ENCODE results near the gene TPCN1. TPM values are rescaled to one million over a fixed set of nuclear protein-coding genes. Genes with fewer than 3 reads are reported as not detected.
"Not testable (repeated sequence)": the region's sequence is repeated elsewhere in the genome, so short reads cannot be mapped to it uniquely, and the experiment has no call there.

TPCN1 gene
- total RNA-seq, 1 donor from 2014 or later: 128 TPM

DNA sequence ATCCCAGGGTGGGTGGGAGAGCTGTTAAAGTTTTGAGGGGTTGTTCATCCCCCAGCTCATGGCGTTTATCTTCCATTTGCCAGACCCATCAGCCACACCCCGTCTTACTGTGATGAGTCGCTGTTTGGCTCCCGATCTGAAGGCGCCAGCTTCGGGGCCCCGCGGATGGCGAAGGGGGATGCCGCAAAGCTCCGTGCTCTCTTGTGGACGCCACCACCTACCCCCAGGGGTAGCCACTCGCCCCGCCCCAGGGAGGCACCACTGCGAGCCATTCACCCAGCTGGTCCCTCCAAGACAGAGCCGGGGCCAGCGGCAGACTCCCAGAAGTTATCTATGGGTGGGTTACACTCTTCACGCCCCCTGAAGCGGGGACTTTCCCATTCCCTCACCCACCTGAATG, 30.0 kb upstream of the TPCN1 start:
- DNase-seq (no peak), ATAC-seq (ENCODE audit: poor library complexity) (no peak)
- intact Hi-C loops (cut with DNase I): no loop called here

DNA sequence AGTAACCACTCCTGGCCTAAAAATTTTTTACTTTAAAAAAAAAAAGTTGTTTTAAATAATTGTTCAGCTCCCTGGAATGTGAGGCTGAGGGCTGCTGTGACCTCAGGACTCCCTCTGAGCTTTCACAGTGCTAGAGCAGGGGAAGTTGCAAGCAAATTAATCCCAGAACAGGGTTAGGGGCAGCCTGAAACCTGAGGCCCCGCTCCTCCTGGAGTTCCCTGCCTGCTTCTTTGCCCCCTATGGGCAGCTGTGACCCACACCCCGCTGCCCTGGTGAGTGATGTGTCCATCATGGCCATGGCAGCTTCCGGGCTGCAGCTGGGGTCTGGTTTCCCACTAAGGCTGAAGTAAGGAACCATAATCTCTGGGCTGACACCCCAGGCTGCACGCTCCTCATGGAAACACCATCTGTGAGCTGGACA, 26.3 kb upstream of the TPCN1 start:
- DNase-seq (no peak), ATAC-seq (ENCODE audit: poor library complexity) (no peak)
- intact Hi-C loops (cut with DNase I): loop anchor here (5.0 kb wide), 1 partner anchor 67 kb away; no protein-coding TSS in a partner anchor

DNA sequence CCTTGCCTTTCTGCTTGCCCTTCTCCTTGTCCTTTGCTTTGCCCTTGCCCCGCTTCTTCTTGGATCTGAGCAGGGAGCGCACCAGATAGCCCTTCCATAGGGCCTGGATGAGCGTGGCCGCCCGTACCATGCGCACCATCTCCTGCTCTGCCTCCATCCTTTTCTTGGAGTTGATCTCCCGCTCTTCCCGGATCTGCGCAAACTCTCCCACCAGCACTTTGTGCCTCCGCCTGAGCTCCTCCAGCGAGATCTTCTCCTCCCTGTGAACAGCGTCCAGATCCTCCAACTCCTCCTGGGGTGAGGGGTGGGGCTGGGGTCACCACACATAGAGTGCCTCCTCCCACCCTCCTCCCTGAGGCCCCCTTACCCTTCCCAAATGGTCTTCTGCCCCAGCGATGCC, 25.7 kb upstream of the TPCN1 start:
- DNase-seq (no peak), ATAC-seq (ENCODE audit: poor library complexity) (no peak)
- intact Hi-C loops (cut with DNase I): loop anchor here (5.0 kb wide), 1 partner anchor 67 kb away; no protein-coding TSS in a partner anchor

DNA sequence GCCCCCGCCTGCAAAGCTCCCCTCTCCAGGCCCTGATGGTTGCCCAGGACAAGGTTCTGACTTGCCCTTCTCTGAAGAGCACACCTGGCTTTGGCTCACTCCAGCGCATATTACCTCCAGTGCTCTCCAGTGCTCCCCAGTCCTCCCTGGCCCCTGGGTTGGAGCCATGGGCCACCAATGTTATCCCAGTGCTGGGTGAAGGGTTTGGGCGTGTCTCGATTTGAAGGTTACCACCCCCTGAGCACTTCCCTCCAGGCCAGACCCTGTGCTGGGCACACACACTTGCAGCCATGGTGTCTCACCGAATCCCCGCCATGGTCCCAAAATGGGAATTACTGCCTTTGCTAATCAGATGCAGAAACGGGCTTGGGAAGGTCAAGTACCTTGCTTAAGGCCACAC, 24.7 kb upstream of the TPCN1 start:
- ATAC-seq (ENCODE audit: poor library complexity) (peak; percentile 3), DNase-seq (no peak)
- intact Hi-C loops (cut with DNase I): loop anchor here (5.0 kb wide), 1 partner anchor 66 kb away; no protein-coding TSS in a partner anchor

DNA sequence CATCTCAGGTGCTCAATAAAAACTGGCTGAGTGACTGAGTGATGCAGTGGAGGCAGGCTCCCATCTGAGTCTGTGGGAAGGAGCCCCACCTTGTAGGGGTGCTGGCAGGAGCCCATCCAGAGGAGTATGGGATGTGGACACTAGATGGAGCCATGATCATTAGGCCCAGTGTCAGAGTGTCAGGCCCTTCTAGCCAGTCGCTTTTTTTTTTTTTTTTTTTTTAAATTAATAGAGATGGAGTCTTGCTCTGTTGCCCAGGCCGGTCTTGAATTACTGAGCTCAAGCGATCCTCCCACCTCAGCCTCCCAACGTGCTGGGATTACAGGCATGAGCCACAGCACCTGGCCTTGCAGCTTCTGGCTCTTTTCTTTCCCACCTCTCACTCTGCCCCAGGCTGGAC, 24.3 kb upstream of the TPCN1 start:
- intact Hi-C loops (cut with DNase I): loop anchor here (5.0 kb wide), 1 partner anchor 65 kb away; no protein-coding TSS in a partner anchor
- peak; percentile 71 for DNase-seq
- peak; percentile 86 for ATAC-seq (ENCODE audit: poor library complexity)

DNA sequence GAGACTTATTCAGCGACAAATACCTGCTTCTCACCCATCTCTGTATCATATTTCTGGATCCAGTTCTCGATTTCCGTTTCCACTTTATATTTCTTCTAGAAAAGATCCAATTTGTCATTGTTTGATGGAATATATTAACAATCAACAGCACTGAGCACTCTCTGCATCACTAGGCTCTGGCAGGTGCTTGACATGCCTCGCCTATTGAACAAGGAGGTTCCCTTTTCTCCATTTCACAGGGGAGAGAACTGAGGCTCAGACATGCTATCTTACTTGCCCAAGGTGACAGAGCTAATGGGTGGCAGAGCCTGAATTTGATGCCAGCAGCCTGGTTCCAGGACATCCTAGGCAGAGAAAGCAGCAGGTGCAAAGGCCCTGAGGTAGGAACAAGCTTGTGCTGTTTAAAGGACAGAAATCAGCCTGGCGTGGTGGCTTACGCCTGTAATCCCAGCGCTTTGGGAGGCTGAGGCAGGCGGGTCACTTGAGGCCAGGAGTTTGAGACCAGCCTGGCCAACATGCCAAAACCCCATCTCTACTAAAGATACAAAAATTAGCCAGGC, 23.7 kb upstream of the TPCN1 start:
- no peak for ATAC-seq (ENCODE audit: poor library complexity)
- intact Hi-C loops (cut with DNase I): loop anchor here (5.0 kb wide), 1 partner anchor 65 kb away; no protein-coding TSS in a partner anchor
- no peak for DNase-seq

DNA sequence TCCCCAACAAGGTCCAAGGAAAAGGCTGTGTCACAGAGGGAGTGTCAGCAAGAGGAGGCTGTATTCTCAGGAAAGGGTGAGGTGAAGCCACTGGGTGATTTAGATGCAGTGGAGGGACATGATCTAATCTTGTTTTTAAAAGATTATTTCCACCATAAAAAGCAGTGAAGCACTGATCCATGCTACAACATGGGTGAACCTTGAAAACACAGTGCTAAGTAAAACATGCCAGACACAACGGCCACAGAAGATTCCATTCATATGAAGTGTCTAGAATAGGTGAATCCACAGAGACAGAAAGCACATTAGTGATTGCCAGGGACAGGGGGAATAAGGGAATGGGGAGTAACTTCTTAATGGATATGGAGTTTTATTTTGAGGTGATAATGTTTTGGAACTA, 23.0 kb upstream of the TPCN1 start:
- ATAC-seq (ENCODE audit: poor library complexity) (no peak), DNase-seq (no peak)
- intact Hi-C loops (cut with DNase I): loop anchor here (5.0 kb wide), 1 partner anchor 64 kb away; no protein-coding TSS in a partner anchor

DNA sequence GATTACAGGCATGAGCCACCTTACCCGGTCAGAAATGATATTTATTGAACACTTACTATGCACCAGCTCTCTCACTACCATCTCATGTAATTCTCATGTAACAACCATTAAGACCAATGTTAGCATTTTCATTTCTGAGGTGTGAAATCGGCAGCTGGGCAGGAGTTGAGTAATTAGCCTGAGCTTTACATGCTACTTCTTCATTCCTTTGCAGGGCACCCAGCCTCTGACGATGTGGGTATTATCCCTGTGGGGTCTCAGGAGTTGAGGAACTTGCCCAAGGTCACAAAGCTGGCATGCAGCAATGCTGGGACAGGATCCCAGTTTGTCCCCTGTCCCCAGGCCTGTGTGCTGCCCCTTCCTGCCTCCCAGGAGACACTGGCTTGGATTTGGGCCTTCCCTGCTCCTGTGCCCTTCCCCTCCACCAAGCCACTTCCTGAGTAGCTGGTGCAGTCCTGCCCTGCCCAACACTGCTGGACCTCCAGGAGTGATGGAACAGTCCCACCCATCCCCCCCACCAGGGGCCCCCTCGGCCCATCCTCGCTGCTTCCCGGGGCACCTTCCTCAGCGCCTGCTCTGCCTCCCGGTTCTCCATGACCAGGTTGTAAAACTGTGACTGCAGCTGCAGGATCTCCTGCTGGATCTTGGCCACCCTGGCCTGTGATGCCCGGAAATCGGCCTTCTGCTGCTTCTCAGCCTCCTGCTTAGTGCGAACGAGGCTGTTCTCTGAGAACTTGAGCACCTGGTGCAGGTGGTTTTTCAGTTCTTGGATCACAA, 21.1 kb upstream of the TPCN1 start:
- ATAC-seq (ENCODE audit: poor library complexity) (no peak), DNase-seq (no peak)
- intact Hi-C loops (cut with DNase I): no loop called here

DNA sequence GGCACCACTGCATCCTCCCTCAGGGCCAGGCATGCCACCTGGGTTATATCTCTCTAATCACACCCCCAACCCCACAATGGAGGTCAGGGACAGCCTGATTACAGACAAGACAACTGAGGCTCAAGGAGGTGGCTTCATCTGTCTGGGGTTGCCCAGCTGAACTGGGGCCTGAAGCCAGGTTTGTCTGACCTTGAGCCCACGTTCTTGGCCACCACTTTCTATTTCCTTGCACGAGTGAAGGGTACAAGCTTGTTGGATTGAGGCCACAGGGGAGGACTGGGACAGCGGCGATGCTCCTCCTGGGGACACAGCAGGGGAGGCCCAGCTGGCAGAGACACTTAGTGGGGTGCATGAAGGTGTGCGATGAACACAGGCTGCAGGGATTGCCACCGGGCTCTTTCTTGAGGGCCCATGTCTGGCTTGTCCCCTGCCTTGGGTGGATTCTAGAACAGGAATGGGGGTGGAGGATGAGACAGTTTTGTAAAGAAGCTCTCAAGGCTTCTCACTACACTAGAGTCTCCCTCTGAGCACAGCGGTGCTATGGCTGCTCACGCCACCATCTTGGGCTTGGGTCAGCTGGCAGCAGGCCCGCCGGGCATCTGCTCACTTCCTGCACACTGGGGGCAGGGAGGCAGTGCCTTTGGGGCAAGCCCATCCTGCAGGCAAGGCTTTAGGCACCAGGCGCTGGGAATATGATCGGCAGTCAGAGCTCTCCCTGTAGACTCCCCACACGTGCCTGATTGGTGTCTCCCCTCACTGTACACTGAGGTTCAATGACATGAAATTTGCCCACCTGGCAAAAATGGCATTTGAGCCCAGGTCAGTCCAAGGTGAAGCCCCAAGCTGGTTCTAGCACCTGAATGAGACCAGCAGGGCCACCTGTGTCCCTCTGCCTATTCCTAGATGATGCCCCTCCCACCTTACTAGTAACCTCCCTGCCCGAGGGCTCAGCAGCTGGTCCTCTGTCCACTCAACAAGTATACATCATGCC, 19.8 kb upstream of the TPCN1 start:
- intact Hi-C loops (cut with DNase I): no loop called here
- ATAC-seq (ENCODE audit: poor library complexity) (no peak), DNase-seq (no peak)

DNA sequence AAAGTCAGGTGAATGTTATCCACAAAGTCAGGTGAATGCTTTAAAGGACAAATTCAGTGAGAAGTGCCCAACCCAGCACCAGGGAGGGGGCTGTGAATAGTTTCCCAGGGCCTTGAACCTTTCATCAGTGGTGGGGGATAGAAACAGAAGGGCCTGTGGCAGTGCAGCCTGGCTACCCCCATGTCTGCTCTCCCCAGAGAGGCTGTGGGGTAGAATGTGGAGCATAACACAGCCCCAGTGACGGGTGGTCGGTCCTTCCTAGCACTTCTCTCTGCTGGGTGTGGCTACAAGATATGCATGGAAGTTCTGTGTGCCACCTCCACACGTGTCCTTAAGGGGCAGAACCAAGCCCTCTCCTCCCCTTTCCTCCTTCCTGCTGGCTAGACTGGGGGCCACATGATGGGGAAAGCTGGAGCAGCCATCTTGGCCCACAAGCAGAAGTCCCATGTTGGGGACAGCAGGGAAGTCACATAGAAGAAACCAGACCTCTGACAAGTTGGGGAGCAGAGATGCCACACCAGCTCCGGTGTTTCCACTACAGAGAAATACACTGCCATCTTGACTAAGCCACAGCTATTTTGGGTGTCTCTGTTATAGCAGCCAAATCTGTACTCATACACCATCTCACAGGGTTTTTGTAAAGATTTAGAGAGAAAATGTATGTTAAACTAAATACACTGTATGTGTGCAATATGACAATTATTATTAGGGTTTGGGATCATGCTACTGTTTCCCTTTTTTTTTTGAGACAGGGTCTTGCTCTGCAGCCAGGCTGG, 18.8 kb upstream of the TPCN1 start:
- ATAC-seq (ENCODE audit: poor library complexity) (no peak), DNase-seq (no peak)
- intact Hi-C loops (cut with DNase I): no loop called here

DNA sequence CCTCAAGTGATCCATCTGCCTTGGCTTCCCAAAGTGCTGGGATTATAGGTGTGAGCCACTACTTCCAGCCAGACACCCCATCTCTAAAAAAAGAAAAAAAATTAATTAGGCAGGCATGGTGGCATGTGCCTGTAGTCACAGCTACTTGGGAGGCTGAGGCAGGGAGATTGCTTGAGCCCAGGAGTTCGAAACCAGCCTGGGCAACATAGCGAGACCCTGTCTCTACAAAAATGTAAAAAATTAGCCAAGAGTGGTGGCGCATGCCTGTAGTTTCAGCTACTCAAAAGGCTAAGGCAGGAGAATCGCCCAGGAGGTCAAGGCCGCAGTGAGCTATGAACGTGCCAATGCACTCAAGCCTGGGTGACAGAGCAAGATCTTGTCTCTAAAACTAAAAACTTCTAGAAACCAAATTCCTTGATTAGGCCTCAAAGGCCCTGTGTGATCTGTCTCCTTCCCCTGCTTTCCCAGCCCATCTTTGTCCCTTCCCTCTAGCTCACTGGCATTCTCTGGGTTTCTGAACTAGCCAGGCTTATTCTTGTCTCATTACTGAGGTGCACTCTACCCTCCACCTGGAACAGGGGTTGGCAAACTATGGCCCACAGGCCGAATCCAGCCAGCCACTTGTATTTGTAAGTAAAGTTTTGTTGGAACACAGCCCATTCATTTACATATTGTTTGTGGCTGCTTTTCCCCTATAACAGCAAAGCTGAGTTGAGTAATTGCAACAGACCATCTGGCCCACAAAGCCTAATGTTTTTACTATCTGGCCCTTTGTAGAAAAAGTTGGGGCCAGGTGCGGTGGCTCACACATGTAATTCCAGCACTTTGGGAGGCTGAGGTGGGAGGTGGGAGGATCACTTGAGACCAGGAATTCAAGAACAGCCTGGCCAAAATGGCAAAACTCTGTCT, 17.2 kb upstream of the TPCN1 start:
- ATAC-seq (ENCODE audit: poor library complexity) (no peak), DNase-seq (no peak)
- intact Hi-C loops (cut with DNase I): no loop called here

DNA sequence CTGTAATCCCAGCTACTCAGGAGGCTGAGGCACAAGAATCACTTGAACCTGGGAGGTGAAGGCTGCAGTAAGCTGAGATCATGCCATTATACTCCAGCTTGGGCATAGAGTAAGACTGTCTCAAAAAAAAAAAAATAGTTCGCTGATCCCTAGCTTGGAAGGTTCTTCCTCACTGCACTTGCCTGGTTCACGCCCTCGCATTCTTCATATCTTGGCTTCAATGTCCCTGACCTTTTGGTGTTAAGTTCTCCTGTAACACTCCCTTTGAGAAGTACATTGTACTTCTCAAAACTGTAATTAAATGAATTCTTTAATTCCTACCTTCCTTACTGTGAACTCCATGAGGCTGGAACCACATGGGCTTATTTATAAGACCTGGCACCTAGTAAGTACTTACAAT, 16.5 kb upstream of the TPCN1 start:
- peak; percentile 25 for ATAC-seq (ENCODE audit: poor library complexity)
- DNase-seq: no peak
- intact Hi-C loops (cut with DNase I): no loop called here

DNA sequence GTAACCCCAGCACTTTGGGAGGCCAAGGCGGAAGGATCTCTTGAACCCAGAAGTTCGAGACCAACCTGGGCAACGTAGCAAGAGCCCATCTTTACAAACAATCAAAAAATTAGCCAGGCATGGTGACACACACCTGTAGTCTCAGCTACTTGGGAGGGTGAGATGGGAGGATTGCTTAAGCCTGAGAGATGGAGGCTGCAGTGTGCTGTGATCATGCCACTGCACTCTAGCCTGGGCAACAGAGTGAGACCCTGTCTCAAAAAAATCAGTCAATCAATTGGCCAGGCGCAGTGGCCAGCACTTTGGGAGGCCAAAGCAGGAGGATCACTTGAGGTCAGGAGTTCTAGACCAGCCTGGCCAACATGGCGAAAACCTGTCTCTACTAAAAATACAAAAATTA, 14.5 kb upstream of the TPCN1 start:
- intact Hi-C loops (cut with DNase I); ATAC-seq (ENCODE audit: poor library complexity); DNase-seq: not testable (repeated sequence)

DNA sequence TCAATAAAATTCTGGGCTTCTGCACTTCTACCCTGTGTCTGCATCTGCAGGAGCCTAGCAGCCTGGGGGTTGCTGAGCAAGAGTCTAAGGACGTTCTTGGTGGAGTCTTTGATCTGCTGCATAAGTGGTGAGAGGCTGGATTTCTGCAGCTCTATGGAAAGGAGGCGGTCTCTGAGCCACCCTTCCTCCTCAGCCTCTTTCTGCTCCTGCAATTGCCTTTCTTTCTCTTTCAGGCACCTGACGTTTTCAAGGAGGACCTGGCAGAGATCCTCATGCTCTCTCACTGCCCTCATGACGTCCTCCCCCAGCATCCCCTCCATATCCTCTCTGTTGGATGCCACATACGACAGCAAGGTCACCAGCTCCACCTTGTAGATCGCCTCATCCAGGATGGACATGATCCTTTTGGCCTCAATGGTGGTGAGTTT, 13.6 kb upstream of the TPCN1 start:
- intact Hi-C loops (cut with DNase I): no loop called here
- no peak for ATAC-seq (ENCODE audit: poor library complexity)
- DNase-seq: no peak

DNA sequence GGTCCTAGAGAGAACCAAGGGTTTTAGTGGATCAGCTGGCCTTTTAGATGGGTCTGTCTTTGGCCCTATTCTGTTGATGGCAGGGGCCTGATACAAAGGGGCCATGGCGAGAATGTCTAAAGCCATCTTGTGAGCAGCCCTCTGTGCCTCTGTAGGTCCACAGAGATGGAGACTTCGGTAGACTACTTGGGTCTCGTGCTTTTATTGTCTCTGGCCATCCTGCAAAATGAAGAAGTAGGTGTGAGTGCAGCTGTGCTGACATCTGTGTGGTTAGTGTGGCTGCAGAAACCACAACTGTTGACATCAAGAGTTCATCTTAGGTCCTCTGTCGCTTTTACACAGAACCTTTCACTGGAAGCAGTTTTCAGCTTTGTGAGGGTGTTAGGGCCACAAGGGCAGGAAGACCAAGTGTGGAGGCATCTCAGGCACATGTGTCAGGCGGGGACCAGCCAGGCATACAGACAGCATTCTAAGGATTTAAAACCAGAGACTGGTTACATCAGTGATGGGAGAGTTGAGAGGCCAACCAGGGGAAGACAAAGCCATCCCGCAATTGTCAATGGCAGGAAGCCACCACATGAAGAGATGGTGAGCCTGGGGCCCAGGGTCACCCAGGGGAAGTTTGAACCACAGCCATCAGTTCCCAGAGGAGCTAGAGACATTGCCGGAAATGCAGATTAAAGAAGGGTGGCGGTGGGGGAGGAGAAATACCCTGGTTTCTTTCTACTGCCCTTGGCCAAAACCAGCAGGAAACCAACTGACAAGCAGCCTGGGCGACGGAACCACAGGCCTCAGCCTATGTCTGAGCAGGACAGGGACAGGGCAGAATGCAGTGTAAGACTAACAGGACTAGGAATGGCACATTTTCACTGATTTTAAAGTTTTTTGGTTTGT, 13.0 kb upstream of the TPCN1 start:
- DNase-seq (peak; percentile 74), ATAC-seq (ENCODE audit: poor library complexity) (peak; percentile 71)
- intact Hi-C loops (cut with DNase I): no loop called here

DNA sequence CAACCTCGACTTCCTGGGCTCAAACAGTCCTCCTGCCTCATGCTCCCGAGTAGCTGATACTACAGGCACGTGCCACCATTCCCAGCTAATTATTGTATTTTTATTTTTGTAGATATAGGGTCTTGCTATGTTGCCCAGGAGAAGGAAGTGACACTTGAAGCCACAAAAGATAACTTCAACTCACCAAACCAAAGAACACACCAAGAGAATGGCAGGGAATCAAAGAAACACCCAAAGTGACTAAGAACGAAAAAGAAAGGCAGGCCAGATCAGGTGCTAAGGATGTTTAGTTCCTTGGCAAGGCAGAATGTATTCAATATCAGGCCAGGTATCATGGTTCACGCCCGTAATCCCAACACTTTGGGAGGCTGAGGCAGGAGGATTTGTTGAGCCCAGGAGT, 10.1 kb upstream of the TPCN1 start:
- ATAC-seq (ENCODE audit: poor library complexity) (no peak), DNase-seq (no peak)
- intact Hi-C loops (cut with DNase I): no loop called here

Measured in Right ventricle myocardium superior (tissue), 1 donor.